Hematopoietic multipotent progenitor cell treated with erythropoietin and hydrocortisone succinate and interleukin-3 and kit ligand, for 8 days (in vitro differentiated cells): Measurements from ENCODE around the gene CFL1.
A peak's percentile ranks its signal among the peaks of the same experiment; 100 is the strongest.

Experiments
- DNase-seq: peaks from one replicate; pipeline ENCODE4 v3.0.0-alpha.2; 2015

The CFL1 gene

DNA sequence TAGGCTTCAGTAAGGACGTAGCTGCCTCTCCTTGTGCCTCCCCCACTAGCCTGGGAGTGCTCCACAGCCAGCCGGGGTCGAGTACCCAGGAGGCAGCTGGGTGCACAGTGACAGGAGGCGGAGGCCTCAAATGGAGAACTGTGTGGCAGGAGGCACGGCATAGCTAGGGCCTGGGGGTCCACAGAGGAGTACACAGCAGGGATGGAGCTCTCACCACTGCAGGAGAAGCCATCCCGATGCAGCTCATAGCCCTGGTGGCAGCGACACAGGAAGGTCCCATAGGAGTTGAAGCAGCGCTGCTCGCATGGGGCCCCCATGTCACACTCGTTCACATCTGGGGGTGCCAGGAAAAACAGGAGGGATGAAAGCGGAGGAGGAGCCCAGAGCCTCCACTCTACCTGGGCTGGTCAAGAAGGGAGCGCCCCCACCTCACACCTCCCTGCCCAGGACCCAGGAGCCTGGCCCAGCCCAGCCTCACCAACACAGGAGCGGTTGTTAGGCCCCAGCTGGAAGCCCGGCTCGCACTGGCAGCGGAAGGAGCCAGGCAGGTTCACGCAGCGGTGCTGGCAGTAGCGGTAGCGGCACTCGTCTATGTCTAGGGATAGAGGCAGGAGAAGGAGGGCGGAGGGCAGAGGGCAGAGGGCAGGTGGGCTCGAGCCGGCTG is 11.8 kb upstream of the CFL1 start:
- DNase-seq, result no peak

DNA sequence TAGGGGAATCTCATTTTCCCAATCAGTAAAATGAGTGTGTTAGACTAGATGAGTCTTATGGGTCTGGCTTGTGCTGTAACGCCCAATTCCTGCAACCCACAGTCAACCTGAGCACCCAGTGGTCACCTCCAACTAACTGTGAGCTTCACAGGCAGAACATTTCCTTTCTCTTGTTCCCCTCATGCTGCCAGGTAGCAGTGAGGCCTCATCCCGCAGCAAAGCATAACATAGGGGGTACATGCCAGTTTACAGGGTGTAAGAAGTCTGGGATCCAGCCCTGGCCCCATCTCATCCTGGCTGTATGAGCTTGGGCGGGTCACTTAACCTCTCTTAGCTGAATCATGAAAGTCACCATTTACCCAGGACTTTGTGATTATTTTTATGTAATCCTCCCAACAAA is 10.9 kb upstream of the CFL1 start:
- DNase-seq, result no peak

DNA sequence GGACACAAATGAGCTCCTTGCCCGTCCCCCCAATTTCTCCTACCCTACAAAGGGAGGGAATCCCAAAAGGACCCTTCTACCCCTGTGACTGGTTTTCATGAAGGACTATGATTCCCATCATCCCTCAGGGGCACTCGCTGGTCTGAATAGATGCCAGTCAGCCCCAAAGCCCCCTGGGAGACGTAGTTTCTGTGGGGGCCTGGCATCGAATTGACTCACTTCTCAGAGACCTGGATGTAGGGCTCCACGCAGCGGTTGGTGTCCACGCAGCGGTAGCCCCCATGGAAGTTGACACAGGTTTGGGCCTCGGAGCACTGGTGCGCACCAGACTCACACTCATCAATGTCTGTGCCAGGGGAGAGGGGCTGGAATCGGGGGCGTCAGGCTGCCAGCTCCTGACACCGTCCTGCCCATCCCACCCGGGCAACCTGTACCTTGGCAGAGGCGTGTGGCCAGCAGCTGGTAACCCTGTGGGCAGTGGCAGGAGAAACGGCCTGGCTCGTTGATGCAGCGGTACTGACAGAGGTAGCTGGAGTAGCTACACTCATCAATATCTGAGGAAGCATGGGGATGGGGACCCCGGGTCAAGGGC is 10.2 kb upstream of the CFL1 start:
- DNase-seq, result peak; percentile 38

DNA sequence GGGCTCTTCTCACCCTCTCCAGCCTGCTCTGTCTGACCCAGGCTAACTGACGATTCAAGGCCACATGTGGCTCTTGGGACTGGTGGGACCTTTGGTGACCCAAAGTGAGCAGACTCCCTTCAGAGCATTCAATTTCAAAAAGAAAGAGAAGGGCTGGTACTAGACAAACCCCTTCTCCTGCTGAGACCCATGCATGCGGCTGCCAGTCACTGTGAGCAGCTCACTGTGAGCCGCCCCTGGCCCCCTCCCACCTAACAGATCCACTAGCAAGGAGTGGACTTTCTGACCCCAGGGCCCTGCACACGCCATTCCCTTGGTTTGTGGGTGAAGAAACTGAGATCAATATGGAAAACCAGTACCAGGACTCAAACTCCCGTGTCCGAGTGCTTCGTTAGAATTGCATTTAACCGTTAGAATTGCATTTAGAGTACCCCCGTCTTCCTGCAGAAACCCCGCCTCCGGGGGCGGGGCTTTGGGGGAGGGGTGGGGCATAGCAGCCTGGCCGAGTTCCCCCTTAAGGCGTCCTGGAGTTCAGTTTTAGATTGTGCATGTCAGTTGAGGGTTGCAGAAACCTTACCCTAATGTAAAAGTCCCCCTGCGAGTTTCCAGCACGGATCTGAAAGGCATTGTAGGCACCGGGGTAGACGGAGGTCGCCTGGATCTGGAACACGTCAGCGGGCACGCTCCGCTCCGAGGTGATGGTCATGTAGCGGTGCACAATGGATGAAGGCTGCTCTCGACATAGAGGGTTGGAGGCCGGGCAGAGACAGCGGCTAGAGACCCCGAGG is 9.5 kb upstream of the CFL1 start:
- DNase-seq, result peak; percentile 33

DNA sequence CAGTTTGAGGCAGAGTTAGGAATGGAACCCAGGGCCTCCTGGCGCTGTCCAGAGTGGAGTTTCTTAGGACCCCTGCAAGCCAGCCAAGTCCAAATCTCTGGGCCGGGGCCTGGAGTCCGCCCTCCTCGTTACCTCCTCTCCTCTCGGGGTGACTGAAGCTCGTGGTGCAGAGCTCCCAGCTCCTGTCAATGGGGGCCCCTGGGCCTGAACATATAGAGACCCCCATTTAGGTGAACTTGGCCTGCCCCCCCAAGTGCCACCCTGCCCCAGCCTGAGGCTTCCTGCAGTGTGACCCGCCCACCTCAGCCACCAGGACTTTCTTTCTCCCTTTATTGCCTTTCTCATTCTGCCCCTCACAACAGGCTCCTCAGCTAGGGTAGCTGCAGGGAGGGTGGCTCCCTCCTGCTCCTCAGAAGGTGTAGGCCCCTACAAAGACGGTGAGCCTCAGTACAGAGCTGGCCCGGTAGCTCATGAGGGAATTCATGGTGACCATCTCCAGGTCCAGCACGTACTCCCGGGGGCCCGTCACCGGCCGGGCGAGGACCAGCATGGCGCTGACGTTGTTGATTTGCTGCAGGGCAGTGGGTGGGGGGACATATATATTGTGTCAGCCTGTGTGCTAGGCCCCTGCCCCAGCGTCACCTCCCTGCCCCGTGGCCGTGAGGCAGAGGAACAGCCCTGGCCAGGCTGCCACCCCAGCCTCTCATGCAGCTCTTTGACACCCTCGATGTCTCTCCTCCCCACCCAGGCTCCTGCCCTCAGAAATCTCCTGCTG is 8.7 kb upstream of the CFL1 start:
- DNase-seq, result no peak

DNA sequence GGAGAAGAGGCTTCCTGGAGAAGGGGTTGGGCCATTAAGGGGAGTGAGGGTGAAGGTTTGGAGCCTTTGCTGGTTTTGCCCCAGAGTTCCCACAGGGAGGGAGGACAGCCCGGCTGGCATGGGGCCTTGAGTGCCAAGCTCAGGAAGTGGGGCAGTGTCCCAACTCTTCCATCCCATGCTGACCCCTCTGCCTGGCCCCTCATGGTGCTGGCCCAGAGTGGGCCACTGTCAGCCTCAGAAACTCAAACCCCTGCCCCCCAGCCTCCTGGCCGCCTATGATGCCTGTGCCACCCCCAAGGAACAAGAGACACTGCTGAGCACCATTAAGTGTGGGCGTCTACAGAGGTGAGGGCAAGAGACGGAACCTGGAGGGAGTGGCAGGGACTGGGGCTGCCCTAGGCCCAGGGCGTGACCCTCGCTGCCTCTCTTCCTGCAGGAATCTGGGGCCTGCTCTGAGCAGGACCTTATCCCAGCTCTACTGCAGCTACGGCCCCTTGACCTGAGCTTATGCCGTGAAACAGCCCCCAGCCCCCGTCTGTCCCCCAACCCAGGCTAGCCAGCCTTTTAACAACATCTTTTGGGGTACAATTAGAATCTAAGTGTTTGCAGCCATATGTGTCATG is 7.7 kb upstream of the CFL1 start:
- DNase-seq, result no peak

DNA sequence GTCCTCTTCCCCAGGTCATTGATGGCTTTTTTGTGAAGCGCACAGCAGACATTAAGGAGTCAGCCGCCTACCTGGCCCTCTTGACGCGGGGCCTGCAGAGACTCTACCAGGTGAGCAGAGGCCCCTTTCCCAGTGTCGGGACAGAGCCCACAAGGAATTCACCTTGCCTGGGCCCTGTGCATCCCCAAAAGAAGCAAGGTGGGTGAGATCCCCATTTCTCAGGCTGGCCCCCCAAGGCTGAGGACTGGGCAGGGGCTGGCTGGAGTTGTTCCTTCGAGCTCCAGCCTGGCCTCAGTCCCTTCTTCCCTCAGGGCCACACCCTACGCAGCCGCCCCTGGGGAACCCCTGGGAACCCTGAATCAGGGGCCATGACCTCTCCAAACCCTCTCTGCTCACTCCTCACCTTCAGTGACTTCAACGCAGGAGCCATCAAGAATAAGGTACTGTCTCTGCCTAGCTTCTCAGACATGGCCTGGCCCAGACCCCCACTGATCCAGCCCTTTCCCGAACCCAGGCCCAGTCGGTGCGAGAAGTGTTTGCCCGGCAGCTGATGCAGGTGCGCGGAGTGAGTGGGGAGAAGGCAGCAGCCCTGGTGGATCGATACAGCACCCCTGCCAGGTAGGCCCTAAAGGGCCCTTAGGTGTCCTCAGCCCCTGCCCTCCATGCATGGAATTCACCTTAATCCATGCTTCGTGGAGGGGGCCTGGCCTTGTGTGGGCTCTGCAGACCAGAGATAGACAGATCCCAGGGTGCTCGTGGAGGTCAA is 6.9 kb upstream of the CFL1 start:
- DNase-seq, result no peak

DNA sequence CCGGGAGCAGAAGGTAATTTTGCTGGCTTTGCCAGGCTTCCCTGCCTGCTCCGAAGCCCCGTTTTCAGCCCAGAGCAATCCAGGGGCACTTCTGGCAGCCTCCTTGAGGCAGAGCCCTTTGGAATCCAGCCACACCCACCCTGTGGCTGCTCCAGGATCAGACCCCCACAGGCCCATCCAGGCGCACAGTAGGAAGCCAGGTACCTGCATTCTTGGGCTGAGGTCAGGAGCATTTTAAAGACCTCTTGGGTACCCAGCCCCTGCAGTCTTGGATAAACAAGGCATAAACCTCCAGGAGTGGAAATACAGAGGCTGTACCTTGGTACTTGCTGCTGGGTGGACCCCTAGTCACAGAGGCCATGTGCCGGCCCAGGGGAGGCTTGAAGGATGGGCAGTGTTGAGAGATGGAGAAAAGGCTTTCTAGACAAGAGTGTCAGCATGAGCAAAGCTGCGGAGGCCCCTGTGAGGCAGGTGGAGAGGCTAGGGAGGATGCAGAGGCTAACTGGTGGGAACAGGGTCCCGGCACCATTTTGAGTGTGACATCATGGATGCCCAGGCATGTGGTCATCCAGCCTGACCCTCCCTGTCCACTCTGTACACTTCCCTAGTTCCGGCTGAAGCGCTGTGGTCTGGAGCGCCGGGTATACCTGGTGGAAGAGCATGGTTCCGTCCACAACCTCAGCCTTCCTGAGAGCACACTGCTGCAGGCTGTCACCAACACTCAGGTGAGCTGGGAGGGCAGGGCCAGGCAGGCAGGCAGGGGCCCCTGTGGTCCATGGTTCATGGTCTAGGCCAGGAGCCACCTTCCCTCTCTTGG is 6.1 kb upstream of the CFL1 start:
- DNase-seq, result no peak

DNA sequence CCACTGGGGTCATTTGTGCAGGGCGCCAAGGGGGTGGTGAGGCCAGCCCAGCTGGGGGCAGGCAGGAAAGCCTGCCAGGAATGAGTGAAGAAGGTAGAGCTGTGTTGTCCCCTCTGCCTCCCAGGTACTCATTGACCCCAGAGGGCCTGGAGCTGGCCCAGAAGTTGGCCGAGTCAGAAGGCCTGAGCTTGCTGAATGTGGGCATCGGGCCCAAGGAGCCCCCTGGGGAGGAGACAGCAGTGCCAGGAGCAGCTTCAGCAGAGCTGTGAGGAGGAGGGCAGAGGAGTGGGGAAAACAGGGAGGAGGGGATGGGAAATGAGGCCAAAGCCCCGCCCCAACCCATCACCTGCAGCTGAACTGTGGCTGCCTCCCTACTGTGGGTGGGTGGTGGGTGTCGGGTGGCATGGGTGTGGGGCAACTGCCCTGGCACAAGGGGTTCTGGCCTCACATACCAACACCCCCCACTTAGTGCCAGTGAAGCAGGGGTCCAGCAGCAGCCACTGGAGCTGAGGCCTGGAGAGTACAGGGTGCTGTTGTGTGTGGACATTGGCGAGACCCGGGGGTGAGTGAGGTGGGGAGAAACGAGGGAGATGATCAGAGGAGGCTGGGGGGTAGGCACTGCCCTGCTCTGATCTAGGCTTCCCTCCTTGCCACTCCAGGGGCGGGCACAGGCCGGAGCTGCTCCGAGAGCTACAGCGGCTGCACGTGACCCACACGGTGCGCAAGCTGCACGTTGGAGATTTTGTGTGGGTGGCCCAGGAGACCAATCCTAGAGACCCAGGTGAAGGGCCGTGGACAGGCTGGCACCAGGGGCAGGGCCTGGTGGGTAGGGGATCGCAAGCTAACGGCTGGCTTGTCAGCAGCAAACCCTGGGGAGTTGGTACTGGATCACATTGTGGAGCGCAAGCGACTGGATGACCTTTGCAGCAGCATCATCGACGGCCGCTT is 5.2 kb upstream of the CFL1 start:
- DNase-seq, result no peak

DNA sequence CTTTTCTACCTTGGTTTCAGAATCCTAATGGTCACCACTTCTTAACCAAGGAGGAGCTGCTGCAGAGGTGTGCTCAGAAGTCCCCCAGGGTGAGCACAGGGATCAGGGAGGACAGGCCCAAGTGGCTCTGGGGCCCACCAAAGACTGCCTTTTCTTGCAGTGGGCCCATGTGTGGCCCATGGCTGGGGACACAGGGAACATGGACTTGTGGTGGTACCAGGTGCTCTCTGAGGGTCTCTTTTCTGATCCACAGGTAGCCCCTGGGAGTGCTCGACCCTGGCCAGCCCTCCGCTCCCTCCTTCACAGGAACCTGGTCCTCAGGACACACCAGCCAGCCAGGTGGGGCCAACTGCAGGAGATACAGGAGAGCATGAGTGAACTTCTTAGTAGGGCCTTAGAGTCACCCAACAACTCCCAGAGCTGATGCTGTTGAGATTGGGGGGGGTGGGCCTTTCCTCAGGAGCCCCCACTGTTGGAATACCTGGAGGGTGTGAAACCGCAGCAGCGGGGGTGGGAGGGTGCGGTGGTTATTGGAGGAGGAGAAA is 4.3 kb upstream of the CFL1 start:
- no peak for DNase-seq

DNA sequence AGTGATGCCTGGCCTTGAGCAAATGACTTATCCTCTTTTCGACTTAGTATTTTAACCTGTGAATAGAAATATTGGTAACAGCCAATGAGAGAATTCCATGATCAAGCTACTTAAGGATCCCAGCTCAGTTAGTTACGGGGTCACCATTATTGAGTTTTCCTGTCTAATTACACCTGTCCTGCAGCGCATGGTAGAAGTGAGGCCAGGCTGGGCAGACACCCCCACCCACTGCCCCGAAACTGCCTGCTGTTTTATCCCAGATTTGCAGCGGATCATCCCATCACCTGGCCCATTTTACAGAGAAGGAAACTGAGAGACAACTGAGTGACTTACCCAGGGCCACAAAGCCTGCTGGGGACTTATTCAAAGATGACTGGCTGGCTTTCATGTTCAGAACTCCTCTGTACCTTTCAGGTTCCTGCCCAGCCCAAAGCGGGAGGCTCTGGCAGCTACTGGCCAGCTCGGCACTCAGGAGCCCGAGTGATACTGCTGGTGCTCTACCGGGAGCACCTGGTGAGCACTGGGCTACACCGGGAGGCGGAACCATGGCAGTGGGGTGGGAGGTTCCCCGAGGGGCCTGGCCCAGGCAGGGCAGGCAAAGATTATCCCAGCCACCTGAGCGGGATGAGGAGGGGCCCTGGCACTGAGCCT is 3.7 kb upstream of the CFL1 start:
- no peak for DNase-seq

DNA sequence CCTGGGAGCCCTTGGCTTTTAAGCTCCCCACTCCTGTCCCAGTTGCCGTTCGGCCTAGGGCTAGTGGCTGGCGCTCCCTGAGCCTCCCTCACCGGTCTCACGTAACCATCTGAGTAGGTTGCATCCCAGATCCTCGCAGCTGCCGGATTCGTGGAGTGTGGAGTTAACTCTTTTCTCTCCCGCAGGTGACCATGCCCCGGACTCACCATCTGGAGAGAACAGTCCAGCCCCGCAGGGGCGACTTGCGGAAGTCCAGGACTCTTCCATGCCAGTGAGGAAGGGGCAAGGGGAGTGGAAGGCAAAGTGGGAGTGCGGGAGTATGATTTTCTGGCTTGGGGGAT is 3.2 kb upstream of the CFL1 start:
- DNase-seq, result peak; percentile 35

DNA sequence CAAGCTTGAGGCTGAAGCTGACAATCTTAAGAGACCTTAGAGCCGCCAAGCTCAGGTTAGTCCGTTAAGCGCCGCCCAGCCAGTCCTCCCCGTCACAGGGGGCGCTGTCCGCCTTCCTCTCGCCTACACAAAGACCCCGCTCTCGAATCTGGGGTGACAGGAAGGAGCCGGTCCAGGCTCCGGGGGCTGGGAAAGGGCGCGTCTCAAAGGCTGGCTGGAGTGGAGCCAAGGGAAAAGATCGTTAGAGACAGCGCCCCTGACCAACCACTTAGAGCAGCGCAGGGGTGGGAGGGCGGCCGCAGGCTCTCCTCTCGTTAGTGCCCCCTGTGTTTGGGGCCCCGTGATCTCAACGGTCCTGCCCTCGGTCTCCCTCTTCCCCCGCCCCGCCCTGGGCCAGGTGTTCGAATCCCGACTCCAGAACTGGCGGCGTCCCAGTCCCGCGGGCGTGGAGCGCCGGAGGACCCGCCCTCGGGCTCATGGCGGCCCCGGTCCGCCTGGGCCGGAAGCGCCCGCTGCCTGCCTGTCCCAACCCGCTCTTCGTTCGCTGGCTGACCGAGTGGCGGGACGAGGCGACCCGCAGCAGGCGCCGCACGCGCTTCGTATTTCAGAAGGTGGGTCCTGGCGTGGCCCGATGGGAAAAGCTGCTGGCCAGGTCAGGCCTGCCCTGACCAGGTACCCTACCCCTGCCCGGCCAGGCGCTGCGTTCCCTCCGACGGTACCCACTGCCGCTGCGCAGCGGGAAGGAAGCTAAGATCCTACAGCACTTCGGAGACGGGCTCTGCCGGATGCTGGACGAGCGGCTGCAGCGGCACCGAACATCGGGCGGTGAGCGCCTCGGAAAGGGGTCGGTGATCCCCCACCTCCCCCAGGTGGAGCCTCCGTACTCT is 2.5 kb upstream of the CFL1 start, which contains the start of gene MUS81:
Gene MUS81 (plus strand): TSS at position 156 of the 887 bp plus-strand sequence. CDS start 321 bp downstream, at position 477.
- peak; percentile 100 for DNase-seq

DNA sequence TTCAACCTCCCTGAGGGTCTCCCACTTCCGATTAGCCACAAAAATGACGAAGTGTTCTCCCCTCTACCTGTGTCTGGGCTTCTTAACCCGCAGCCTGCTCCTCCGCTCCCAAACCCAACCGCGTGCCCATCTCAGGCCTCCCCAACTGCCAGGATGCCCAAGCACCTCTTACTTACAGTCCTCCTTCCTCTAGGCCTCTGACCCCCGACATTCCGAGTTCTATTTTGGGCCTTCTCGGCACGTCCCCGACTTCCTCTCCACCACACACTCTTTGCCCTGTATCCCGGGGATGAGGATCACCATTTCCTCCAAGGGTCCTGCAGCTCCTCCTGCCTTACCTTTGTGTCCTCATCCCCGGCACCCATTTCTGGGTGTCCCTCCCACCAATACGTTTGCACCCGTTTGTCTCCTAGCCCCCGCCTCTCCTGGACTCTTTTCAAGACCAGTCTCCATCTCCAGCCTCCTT is 1.9 kb upstream of the CFL1 start:
- DNase-seq, result no peak

DNA sequence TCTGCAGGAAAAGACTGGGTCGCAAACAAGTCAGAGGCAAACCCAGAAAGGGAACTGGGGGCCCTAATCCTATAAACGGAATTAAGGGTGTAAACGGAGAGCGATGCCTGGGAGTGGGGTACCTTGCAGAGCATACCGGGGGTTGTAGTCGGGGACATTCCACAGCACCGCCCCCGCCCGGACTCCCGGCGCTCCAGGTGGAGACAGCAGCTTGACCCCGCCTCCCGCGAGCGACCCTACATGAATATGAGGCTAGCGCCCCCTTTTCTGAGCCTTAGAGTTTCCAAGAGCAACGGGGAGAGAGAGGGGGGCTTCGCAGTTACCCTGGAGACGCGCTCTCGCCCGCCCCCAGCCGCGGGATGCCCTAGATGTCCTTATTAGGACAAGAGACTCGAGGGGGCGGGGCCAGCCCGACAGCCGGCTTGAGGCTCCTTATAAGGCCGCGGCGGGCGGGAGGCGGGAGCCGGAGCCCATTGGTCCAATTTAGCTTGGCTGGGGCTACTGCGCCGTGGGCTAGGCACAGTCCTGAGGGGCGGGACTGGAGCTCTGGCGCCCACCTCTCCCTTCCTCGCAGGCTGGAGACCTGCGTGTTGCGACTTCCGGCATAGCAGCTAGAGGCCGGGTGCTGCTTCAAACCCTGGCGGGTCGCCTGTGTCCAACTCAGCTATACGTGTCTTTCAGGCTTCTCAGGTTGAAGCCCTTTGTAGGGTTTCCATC is 1.3 kb upstream of the CFL1 start:
- peak; percentile 99 for DNase-seq

DNA sequence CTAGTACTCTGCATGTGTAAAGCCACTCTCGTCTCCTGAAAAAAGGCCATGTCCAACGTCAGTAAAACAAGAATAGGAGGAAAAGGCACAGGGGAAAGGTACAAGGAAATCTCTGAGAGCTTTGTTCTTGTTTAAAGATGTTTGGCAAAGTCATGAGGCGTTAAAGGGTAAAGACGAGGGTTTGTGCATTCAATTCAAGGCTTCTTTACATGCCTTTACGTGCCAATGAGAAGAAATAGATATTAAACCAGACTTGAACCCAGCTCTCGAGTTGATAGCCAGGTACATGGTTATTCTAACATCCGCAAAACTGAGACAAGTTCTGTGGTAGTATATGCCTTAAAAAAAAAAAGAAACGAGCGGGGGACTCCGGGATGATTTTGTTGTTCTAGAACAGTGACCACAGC is 704 bp upstream of the CFL1 start:
- no peak for DNase-seq

DNA sequence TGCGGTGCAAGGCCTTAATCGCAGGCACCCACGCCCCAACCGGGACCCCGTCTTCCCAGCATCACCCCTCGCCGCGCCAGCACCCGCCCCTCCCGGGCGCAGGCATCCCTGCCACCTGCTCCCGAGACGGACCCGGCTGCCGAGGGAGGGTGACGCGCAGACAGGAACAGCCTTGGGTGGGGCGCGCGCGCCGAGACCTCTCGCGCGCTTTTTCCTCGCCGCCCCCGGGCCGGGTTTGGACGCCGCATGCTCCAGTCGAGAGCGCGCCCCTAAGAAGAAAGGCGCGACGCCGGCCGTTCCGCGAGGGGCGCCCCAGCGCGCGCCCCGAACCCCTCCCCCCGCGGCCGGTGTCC is 504 bp downstream of the CFL1 start:
- peak; percentile 54 for DNase-seq
